ENCODE measurements around the gene DLL1.

DNA sequence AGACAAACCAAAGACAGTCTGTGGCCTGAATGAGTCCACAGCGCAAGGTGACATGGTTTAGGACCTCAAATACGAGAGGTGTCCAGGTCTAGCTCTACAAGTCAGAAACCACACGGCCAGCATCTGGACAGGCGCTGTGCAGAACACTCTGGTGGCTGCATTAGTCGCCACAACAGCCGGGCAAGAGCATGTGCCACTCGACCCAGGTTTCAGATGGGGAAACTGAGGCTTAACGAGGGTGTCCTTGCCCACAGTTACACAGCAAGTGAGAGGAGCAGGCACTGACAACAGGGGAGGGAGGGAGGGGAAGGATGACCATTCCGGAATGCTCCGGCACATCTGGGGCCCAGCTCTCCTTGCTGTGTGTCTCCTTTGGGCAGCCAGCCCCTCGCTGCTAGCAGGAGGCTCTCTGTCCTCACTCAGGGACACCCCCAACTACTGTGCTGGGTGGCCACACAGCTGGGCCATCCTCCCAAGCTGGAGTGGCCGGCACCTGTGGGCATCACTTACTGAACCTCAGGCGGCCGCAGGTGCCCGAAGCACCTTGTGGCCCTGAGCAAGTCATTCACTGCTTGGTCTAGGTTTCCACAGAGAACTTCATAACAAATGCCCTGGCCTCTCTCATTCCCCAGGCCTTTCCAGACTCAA is 6.6 kb downstream of the DLL1 start:
- TF ChIP-seq, protein P1, sequence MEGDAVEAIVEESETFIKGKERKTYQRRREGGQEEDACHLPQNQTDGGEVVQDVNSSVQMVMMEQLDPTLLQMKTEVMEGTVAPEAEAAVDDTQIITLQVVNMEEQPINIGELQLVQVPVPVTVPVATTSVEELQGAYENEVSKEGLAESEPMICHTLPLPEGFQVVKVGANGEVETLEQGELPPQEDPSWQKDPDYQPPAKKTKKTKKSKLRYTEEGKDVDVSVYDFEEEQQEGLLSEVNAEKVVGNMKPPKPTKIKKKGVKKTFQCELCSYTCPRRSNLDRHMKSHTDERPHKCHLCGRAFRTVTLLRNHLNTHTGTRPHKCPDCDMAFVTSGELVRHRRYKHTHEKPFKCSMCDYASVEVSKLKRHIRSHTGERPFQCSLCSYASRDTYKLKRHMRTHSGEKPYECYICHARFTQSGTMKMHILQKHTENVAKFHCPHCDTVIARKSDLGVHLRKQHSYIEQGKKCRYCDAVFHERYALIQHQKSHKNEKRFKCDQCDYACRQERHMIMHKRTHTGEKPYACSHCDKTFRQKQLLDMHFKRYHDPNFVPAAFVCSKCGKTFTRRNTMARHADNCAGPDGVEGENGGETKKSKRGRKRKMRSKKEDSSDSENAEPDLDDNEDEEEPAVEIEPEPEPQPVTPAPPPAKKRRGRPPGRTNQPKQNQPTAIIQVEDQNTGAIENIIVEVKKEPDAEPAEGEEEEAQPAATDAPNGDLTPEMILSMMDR (IDR thresholded peaks at IDR 0.05): no peak
- no peak for TF ChIP-seq POLR2A (IDR thresholded peaks at IDR 0.05)

Data from body of pancreas (tissue), 4 donors.